Measurements from ENCODE around the gene NFX1.

DNA sequence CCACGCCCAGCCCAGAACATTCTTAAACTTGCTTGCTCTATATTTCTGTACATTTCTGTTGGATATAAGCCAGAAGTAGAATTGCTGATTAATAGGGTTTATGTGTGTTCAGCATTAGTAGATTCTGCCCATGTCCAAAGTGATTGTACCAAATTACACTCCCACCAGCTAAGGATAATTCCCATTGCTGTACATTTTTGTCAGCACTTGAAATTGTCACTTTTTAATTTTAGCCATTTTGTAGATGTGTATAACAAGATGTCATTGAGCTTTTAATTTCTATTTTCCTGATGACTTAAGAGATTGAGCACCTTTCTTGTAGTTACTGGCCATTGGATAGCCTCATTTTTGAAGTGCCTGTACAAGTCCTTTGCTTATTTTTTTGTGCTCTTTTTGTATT lies 65.6 kb downstream of the NFX1 start:
- TF ChIP-seq CTCF (IDR thresholded peaks at IDR 0.05; ENCODE audit: low read depth, low read length, missing input control), result no peak
- TF ChIP-seq REST (IDR thresholded peaks at IDR 0.05), result no peak
- TF ChIP-seq FOXA1 (IDR thresholded peaks at IDR 0.05), result no peak
- no peak for TF ChIP-seq RAD21 (IDR thresholded peaks at IDR 0.05)
- TF ChIP-seq, protein P1, sequence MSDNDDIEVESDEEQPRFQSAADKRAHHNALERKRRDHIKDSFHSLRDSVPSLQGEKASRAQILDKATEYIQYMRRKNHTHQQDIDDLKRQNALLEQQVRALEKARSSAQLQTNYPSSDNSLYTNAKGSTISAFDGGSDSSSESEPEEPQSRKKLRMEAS (IDR thresholded peaks at IDR 0.05), result no peak
- TF ChIP-seq, protein P2, sequence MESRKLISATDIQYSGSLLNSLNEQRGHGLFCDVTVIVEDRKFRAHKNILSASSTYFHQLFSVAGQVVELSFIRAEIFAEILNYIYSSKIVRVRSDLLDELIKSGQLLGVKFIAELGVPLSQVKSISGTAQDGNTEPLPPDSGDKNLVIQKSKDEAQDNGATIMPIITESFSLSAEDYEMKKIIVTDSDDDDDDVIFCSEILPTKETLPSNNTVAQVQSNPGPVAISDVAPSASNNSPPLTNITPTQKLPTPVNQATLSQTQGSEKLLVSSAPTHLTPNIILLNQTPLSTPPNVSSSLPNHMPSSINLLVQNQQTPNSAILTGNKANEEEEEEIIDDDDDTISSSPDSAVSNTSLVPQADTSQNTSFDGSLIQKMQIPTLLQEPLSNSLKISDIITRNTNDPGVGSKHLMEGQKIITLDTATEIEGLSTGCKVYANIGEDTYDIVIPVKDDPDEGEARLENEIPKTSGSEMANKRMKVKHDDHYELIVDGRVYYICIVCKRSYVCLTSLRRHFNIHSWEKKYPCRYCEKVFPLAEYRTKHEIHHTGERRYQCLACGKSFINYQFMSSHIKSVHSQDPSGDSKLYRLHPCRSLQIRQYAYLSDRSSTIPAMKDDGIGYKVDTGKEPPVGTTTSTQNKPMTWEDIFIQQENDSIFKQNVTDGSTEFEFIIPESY (IDR thresholded peaks at IDR 0.05), result no peak
- TF ChIP-seq GABPA (IDR thresholded peaks at IDR 0.05 in 1 of 2, conservative IDR thresholded peaks at IDR 0.05 in 1 of 2), result no peak
- no peak for TF ChIP-seq JUND (IDR thresholded peaks at IDR 0.05)
- TF ChIP-seq SP1 (IDR thresholded peaks at IDR 0.05), result no peak
- no peak for TF ChIP-seq RXRA (IDR thresholded peaks at IDR 0.05)
- TF ChIP-seq YY1 (IDR thresholded peaks at IDR 0.05), result no peak
- TF ChIP-seq, protein P3, sequence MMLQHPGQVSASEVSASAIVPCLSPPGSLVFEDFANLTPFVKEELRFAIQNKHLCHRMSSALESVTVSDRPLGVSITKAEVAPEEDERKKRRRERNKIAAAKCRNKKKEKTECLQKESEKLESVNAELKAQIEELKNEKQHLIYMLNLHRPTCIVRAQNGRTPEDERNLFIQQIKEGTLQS (IDR thresholded peaks at IDR 0.05), result no peak
- TF ChIP-seq EGR1 (IDR thresholded peaks at IDR 0.05; ENCODE audit: low read depth in 2 of 2), result no peak

All from liver (tissue), 3 donors.